Measurements from ENCODE around the gene BRCC3. TPM values are rescaled to one million over a fixed set of nuclear protein-coding genes. Genes with fewer than 3 reads are reported as not detected.

BRCC3 gene
- total and polyA plus RNA-seq, 9 donors: 9.4 to 18.2 (median 15.6) TPM

DNA sequence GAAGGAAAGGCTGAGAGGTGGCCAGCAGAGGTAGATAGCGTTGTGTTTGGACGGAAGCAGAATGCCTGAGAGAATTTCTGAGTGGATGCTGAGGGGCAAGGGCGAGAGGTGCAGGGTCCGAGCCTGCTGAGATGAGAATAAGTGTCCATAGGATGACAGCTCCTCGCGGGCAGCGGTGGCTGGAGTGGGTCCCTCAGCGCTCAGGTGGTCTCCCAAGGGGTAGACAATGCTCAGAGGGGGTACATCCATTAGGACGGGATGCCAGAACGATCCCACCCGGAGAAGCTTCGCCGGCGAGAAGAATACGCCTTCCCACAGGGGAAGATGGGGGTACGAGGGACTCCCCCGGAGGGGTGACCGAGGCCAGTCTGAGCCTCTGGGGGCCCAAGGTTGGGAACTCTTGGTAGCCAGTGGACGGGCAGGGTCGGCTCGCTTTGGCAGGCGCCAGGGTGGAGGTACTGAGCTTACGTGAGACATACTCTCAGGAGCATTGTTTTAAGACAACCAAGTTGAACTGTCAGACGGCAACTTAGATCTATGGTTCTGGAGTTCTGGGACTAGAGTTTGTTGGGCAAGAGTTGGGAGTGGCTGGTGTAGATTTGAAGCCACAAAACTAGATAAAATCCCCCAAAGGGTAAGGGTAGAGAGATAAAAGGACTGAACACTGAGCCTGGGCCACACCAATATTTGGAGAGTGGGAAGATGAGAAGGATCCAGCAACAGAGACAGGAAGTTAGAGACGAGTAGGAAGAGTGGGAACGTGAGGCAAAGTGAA lies 15.8 kb downstream of the BRCC3 start:
- no peak overlapping the region for H3K27ac ChIP-seq (ENCODE audit: low read length)
- H3K4me3 ChIP-seq (ENCODE audit: low read length): no peak overlapping the region
- no peak for DNase-seq
- peaks cover 10% of the 10 kb centered on the region for H3K36me3 ChIP-seq (ENCODE audit: control insufficient read depth, insufficient read depth, low read length)
- 88% methylated on average over 26 of the region's 26 CpGs for WGBS (ENCODE audit: insufficient coverage)
- no peaks in the 10 kb centered on the region for H3K27me3 ChIP-seq (ENCODE audit: control insufficient read depth, insufficient read depth, low read length)
- no peaks in the 10 kb centered on the region for H3K9me3 ChIP-seq (replicated peaks; ENCODE audit: control insufficient read depth, low read depth, low read length)
- H3K4me1 ChIP-seq (ENCODE audit: control insufficient read depth, insufficient read depth, low read length): no peaks in the 10 kb centered on the region

DNA sequence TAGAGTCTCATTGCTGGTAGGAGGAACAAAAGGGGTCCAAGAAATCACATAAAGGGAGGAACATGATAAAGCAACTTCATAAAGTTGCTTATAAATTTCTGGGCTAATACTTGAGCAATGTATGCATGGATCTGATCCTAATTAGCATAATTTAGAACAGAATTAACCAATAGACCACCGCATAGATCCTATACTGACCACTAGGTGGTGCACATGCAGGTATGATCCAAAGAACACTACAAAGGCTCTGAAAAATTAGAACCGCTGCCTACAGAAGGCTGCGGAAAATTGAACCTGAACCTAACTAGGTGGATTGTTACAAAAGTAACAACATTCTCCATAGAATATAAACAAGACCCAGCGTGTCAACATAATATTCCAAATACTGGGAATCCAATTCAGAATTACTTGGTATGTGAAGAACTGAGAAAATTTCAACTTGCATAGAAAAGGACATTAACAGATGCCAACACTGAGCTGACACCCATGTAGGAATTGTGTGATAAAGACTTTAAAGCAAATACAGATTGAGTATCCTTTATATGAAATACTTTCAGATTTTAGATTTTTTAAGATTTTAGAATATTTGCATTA lies 23.3 kb downstream of the BRCC3 start:
- Histone ChIP-seq H3K27me3 (ENCODE audit: control insufficient read depth, insufficient read depth, low read length) (no peaks in the 10 kb centered on the region), H3K4me1 (ENCODE audit: control insufficient read depth, insufficient read depth, low read length) (no peaks in the 10 kb centered on the region), H3K27ac (ENCODE audit: low read length) (no peak overlapping the region), H3K9me3 (replicated peaks; ENCODE audit: control insufficient read depth, low read depth, low read length) (no peaks in the 10 kb centered on the region), H3K4me3 (ENCODE audit: low read length) (no peak overlapping the region), H3K36me3 (ENCODE audit: control insufficient read depth, insufficient read depth, low read length) (peaks cover 2% of the 10 kb centered on the region)
- WGBS (ENCODE audit: insufficient coverage): no CpG with 5 or more reads among the region's 4 CpGs
- peak; percentile 14 for DNase-seq

DNA sequence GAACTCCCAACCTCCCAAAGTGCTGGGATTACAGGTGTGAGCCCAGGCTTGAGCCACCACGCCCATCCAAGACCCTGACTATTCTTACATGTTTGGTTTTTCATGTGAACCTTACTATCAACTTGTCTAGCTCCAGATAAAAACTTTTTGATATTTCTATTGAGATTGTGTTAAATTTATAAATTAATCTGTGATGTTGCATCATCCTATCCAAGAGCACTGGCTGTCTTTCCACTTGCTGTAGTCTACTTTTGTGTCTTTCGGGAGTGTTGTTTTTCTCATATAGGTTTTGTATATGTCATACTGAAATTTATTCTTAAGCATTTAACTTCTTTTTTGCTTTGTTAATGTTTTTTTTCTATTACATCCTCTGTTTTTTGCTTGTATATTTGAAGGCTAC lies 34.6 kb downstream of the BRCC3 start:
- no CpG with 5 or more reads among the region's 2 CpGs for WGBS (ENCODE audit: insufficient coverage)
- H3K36me3 ChIP-seq (ENCODE audit: control insufficient read depth, insufficient read depth, low read length): no peaks in the 10 kb centered on the region
- DNase-seq: no peak
- H3K4me1 ChIP-seq (ENCODE audit: control insufficient read depth, insufficient read depth, low read length): no peaks in the 10 kb centered on the region
- no peaks in the 10 kb centered on the region for H3K9me3 ChIP-seq (replicated peaks; ENCODE audit: control insufficient read depth, low read depth, low read length)
- H3K4me3 ChIP-seq (ENCODE audit: low read length): no peak overlapping the region
- H3K27ac ChIP-seq (ENCODE audit: low read length): no peak overlapping the region
- H3K27me3 ChIP-seq (ENCODE audit: control insufficient read depth, insufficient read depth, low read length): no peaks in the 10 kb centered on the region

- DNase-seq: no peak
Measured at GRCh38 chrX:155108427-155108826, 37.1 kb downstream of the BRCC3 start.

DNA sequence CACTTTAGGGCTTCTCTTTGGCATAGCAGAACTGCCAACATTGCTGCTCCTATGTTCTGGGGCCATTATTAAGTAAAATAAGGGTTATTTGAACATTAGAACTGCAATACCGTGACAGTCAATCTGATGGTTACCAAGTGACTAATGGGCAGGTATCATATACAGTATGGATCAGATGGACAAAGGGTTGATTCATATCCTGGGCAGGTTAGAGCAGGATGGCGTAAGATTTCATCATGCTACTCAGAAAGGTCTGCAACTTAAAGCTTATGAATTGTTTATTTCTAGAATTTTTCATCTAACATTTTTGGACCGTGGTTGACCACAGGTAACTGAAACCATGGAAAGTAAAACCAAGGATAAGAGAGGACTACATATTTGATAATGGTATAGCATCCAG lies 40.9 kb downstream of the BRCC3 start:
- Histone ChIP-seq H3K4me1 (ENCODE audit: control insufficient read depth, insufficient read depth, low read length) (no peaks in the 10 kb centered on the region), H3K9me3 (replicated peaks; ENCODE audit: control insufficient read depth, low read depth, low read length) (no peaks in the 10 kb centered on the region), H3K27me3 (ENCODE audit: control insufficient read depth, insufficient read depth, low read length) (no peaks in the 10 kb centered on the region), H3K27ac (ENCODE audit: low read length) (no peak overlapping the region), H3K4me3 (ENCODE audit: low read length) (no peak overlapping the region), H3K36me3 (ENCODE audit: control insufficient read depth, insufficient read depth, low read length) (no peaks in the 10 kb centered on the region)
- 70% methylated on average over 1 of the region's 3 CpGs for WGBS (ENCODE audit: insufficient coverage)
- DNase-seq: no peak

More at GRCh38 chrX:155108427-155108826, 37.1 kb downstream of the BRCC3 start:
- Histone ChIP-seq H3K27ac (ENCODE audit: low read length) (no peak overlapping the region), H3K27me3 (ENCODE audit: control insufficient read depth, insufficient read depth, low read length) (no peaks in the 10 kb centered on the region), H3K9me3 (replicated peaks; ENCODE audit: control insufficient read depth, low read depth, low read length) (no peaks in the 10 kb centered on the region), H3K36me3 (ENCODE audit: control insufficient read depth, insufficient read depth, low read length) (no peaks in the 10 kb centered on the region), H3K4me3 (ENCODE audit: low read length) (no peak overlapping the region), H3K4me1 (ENCODE audit: control insufficient read depth, insufficient read depth, low read length) (no peaks in the 10 kb centered on the region)

DNA sequence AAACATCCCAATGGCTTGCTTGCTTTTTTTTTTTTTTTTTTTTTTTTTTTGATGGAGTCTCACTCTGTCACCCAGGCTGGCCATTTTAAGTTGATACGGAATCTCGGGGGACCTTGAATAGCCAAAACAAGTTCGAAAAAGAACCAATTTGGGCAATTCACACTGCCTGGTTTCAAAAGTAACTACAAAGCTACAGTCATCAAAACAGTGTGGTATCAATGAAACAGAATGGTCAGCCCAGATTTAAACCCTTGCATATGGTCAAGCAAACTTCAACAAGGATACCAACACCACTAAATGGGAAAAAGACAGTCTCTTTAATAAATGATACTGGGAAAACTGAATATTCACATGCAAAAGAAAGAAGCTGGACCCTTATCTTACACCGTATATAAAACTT lies 41.8 kb downstream of the BRCC3 start:
- 60% methylated on average over 1 of the region's 4 CpGs for WGBS (ENCODE audit: insufficient coverage)
- Histone ChIP-seq H3K27me3 (ENCODE audit: control insufficient read depth, insufficient read depth, low read length) (no peaks in the 10 kb centered on the region), H3K27ac (ENCODE audit: low read length) (no peak overlapping the region), H3K9me3 (replicated peaks; ENCODE audit: control insufficient read depth, low read depth, low read length) (no peaks in the 10 kb centered on the region), H3K4me3 (ENCODE audit: low read length) (no peak overlapping the region), H3K36me3 (ENCODE audit: control insufficient read depth, insufficient read depth, low read length) (no peaks in the 10 kb centered on the region), H3K4me1 (ENCODE audit: control insufficient read depth, insufficient read depth, low read length) (no peaks in the 10 kb centered on the region)
- no peak for DNase-seq

GRCh38 chrX:155115174-155115819 lies 44.0 kb downstream of the BRCC3 start:
- Histone ChIP-seq H3K36me3 (ENCODE audit: control insufficient read depth, insufficient read depth, low read length) (peaks cover 2% of the 10 kb centered on the region), H3K27ac (ENCODE audit: low read length) (no peak overlapping the region), H3K9me3 (replicated peaks; ENCODE audit: control insufficient read depth, low read depth, low read length) (no peaks in the 10 kb centered on the region), H3K27me3 (ENCODE audit: control insufficient read depth, insufficient read depth, low read length) (no peaks in the 10 kb centered on the region), H3K4me3 (ENCODE audit: low read length) (no peak overlapping the region), H3K4me1 (ENCODE audit: control insufficient read depth, insufficient read depth, low read length) (no peaks in the 10 kb centered on the region)
- DNase-seq: no peak
- WGBS (ENCODE audit: insufficient coverage): no CpG with 5 or more reads among the region's 1 CpG

DNA sequence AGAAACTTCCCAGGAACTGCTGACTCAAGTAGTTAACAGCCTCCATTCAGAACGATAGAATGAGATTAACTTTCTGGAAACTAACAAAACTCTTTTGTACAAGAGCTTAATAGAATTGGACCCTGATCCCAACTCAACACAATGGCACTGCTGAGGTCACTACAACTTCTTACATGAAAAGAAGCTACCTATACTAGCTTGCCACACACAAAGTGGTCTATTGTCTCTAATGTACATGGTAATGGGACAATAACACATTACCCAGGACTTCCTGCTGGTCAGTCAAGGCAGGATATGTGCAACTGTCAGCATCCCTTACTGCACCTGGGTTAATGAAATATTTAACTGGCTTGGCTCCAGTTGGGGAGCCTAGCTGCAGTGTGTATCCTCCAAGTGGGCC lies 56.2 kb downstream of the BRCC3 start:
- WGBS (ENCODE audit: insufficient coverage): no CpG with 5 or more reads among the region's 1 CpG
- DNase-seq: no peak
- Histone ChIP-seq H3K4me3 (ENCODE audit: low read length) (no peak overlapping the region), H3K27ac (ENCODE audit: low read length) (no peak overlapping the region), H3K27me3 (ENCODE audit: control insufficient read depth, insufficient read depth, low read length) (no peaks in the 10 kb centered on the region), H3K36me3 (ENCODE audit: control insufficient read depth, insufficient read depth, low read length) (no peaks in the 10 kb centered on the region), H3K4me1 (ENCODE audit: control insufficient read depth, insufficient read depth, low read length) (no peaks in the 10 kb centered on the region), H3K9me3 (replicated peaks; ENCODE audit: control insufficient read depth, low read depth, low read length) (peaks cover 13% of the 10 kb centered on the region)

GRCh38 chrX:155127940-155128339 lies 56.6 kb downstream of the BRCC3 start:
- no peaks in the 10 kb centered on the region for H3K27me3 ChIP-seq (ENCODE audit: control insufficient read depth, insufficient read depth, low read length)
- DNase-seq: no peak
- no peaks in the 10 kb centered on the region for H3K36me3 ChIP-seq (ENCODE audit: control insufficient read depth, insufficient read depth, low read length)
- H3K4me1 ChIP-seq (ENCODE audit: control insufficient read depth, insufficient read depth, low read length): no peaks in the 10 kb centered on the region
- H3K4me3 ChIP-seq (ENCODE audit: low read length): no peak overlapping the region
- H3K9me3 ChIP-seq (replicated peaks; ENCODE audit: control insufficient read depth, low read depth, low read length): peaks cover 13% of the 10 kb centered on the region
- no peak overlapping the region for H3K27ac ChIP-seq (ENCODE audit: low read length)

GRCh38 chrX:155132110-155132509 lies 60.8 kb downstream of the BRCC3 start:
- WGBS (ENCODE audit: insufficient coverage): 86% methylated on average over 1 of the region's 1 CpG
- Histone ChIP-seq H3K4me1 (ENCODE audit: control insufficient read depth, insufficient read depth, low read length) (no peaks in the 10 kb centered on the region), H3K27me3 (ENCODE audit: control insufficient read depth, insufficient read depth, low read length) (no peaks in the 10 kb centered on the region), H3K36me3 (ENCODE audit: control insufficient read depth, insufficient read depth, low read length) (no peaks in the 10 kb centered on the region), H3K4me3 (ENCODE audit: low read length) (no peak overlapping the region), H3K9me3 (replicated peaks; ENCODE audit: control insufficient read depth, low read depth, low read length) (peaks cover 8% of the 10 kb centered on the region), H3K27ac (ENCODE audit: low read length) (no peak overlapping the region)
- no peak for DNase-seq
